HG03135 (cell line): Measurements from ENCODE around the gene GPER1.

ENCODE experiments used
- ATAC-seq: cut with Tn5 transposase; IDR thresholded peaks from one replicate; pipeline ENCODE4 v1.9.1; 2021; ENCODE audit warnings: mild to moderate bottlenecking, moderate library complexity; ENCODE audit not compliant: unreplicated experiment

The GPER1 gene

GRCh38 chr7:1053816-1054370, 34.0 kb upstream of the GPER1 start:
- ATAC-seq: no peak

GRCh38 chr7:1054438-1054837, 33.5 kb upstream of the GPER1 start:
- ATAC-seq: no peak

GRCh38 chr7:1054861-1055450, 33.0 kb upstream of the GPER1 start:
- no peak for ATAC-seq

- no peak for ATAC-seq
These were observed 32.4 kb upstream of the GPER1 start for GRCh38 chr7:1055491-1055955.

- ATAC-seq: no peak
These were observed 31.7 kb upstream of the GPER1 start for GRCh38 chr7:1055956-1056784.

GRCh38 chr7:1056785-1057410, 31.0 kb upstream of the GPER1 start:
- ATAC-seq: no peak

- no peak for ATAC-seq
These were observed 30.3 kb upstream of the GPER1 start for GRCh38 chr7:1057416-1058291.

- no peak for ATAC-seq
These were observed 29.6 kb upstream of the GPER1 start for GRCh38 chr7:1058311-1058710.

GRCh38 chr7:1058821-1059199, 29.1 kb upstream of the GPER1 start:
- ATAC-seq: no peak

GRCh38 chr7:1059200-1060091, 28.5 kb upstream of the GPER1 start:
- no peak for ATAC-seq

- no peak for ATAC-seq
These were observed 27.4 kb upstream of the GPER1 start for GRCh38 chr7:1060315-1061072.

- ATAC-seq: no peak
These were observed 26.7 kb upstream of the GPER1 start for GRCh38 chr7:1061180-1061579.

GRCh38 chr7:1062296-1063294, 25.3 kb upstream of the GPER1 start:
- peak; percentile 52 for ATAC-seq

GRCh38 chr7:1063361-1063760, 24.6 kb upstream of the GPER1 start:
- no peak for ATAC-seq

- no peak for ATAC-seq
These were observed 23.3 kb upstream of the GPER1 start for GRCh38 chr7:1064581-1064980.

GRCh38 chr7:1065263-1065584, 22.7 kb upstream of the GPER1 start:
- no peak for ATAC-seq

- ATAC-seq: peak; percentile 52
These were observed 22.2 kb upstream of the GPER1 start for GRCh38 chr7:1065585-1066241.

- no peak for ATAC-seq
These were observed 21.7 kb upstream of the GPER1 start for GRCh38 chr7:1066242-1066588.
